COR-L47 (cell line): ENCODE measurements around the gene OR2L8.

Experiments used
- DNase-seq: peaks from one replicate; lab custom pipeline; 2025; lab: John Stamatoyannopoulos, UW

The OR2L8 gene

DNA sequence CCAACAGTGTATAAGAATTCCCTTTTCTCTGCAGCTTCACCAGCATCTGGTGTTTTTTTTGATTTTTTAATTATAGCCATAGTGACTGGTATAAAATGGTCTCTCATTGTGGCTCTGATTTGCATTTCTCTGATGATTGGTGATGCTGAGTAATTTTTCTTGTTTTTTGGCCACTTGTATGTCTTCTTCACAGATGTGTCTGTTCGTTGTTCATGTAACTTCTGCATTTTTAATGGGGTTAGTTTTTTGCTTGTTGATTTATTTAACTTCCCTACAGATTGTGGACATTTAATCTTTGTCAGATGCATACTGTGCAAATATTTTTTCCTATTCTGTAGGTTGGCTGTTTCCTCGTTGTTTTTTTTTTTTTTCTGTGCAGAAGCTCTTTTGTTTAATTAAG, 44.3 kb downstream of the OR2L8 start:
- no peak for DNase-seq

DNA sequence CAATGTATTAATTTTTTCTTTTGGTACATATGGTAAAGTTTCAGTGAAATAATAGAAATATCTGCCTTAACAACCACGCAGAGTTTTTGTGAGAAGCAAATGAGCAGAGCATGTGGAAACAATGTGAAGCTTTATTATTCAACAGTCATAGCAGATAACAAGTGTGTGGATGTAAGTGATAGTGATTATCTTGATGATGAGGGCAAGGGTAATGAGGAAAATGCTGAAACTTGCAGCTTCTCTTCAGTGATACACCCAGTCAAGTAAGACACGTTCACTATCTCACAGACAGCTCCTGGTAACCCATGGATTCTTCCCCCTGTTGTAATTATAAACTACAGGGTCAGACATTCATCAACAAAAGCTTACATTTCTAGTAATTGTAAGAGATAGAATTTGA, 50.2 kb downstream of the OR2L8 start:
- DNase-seq: no peak
